ENCODE measurements around the gene GATD1.
"Not testable (repeated sequence)": the region's sequence is repeated elsewhere in the genome, so short reads cannot be mapped to it uniquely, and the experiment has no call there.

The GATD1 gene

DNA sequence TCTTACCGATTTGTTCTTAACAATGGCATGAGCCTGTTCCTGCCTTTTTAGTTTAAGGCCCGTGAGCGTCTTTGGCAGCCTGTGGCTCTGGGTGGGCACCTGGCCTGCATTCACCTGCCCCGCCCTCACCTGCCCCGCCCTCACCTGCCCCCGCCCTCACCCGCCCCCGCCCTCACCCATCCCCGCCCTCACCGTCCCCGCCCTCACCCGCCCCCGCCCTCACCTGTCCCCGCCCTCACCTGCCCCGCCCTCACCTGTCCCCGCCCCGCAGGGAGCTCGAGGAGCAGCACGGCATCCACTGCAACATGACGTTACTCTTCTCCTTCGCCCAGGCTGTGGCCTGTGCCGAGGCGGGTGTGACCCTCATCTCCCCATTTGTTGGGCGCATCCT, 14.2 kb downstream of the GATD1 start:
- no peak for DNase-seq (ENCODE audit: low spot score)

DNA sequence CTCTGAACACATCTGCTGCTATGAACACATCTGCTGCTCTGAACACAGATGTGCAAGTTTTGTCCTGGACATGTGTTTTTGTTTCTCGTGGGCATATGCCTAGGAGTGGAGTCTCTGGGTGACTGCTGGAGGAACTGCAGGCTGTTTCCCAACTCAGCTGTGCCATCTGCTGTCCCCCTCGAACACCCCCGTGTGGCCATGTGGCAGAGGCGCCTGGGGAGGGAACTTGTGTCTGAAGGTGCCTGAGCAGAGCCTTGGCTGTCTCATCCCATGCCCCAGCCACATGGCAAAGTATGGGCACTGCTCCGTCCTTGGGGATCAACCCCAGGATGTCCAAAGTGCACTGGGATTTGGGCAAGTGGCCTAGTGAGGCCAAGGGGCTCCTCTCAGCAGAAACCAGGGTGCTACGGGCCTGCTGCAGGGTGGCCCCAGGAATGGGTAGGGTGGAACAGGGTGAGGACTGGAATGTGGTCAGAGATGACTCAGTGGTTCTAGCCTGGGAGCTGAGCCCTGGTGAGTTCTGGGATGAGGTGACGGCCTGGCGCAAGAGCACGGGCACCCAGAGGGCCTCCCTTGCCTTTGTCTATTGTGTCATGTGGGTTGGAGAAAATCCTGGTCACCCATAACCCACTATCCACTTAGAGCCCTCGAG, 14.7 kb downstream of the GATD1 start:
- peak; percentile 43 for DNase-seq (ENCODE audit: low spot score)

DNA sequence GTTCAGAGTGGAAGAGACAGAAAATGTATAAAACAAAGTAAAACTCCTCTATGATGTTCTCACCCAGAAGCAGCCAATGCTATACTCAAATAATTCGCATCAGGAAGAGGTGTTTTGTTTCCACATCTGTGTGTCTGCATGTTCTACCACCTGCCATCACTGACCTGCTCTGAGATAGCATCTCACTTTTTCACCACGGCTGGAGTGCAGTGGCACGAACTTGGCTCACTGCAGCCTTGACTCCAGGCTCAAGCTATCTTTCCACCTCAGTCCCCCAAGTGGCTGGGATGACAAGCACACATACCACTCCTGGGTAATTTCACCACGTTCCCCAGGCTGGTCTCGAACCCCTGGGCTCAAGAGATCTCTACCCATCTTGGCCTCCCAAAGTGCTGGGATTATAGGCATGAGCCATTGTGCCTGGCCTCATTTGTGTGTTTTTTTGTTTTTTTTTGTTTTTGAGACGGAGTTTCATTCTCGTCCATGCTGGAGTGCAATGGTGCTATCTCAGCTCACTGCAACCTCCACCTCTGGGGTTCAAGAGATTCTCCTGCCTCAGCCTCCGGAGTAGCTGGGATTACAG, 15.7 kb downstream of the GATD1 start:
- DNase-seq (ENCODE audit: low spot score): no peak

- DNase-seq (ENCODE audit: low spot score): no peak
Observed at GRCh38 chr11:760236-760635, 17.1 kb downstream of the GATD1 start.

GRCh38 chr11:749731-750130, 27.6 kb downstream of the GATD1 start:
- DNase-seq (ENCODE audit: low spot score): no peak

DNA sequence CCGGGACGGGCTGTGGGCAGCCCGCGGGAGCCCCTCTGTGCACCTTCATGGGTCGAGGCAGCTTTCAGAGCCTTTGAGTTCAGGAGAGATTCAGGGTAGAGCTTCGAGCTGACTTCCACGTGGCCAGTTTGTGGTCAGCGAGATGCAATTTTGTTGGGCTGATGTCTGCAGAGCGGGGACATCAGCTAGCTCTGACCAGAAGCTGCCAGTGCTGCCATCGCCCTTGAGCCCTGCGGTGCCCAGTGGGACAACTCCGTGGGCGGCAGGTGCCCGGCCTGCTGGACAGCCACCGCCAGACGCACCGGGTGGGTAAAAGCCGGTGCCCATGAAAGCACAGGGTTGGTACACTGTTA, 29.3 kb downstream of the GATD1 start:
- DNase-seq (ENCODE audit: low spot score): no peak

DNA sequence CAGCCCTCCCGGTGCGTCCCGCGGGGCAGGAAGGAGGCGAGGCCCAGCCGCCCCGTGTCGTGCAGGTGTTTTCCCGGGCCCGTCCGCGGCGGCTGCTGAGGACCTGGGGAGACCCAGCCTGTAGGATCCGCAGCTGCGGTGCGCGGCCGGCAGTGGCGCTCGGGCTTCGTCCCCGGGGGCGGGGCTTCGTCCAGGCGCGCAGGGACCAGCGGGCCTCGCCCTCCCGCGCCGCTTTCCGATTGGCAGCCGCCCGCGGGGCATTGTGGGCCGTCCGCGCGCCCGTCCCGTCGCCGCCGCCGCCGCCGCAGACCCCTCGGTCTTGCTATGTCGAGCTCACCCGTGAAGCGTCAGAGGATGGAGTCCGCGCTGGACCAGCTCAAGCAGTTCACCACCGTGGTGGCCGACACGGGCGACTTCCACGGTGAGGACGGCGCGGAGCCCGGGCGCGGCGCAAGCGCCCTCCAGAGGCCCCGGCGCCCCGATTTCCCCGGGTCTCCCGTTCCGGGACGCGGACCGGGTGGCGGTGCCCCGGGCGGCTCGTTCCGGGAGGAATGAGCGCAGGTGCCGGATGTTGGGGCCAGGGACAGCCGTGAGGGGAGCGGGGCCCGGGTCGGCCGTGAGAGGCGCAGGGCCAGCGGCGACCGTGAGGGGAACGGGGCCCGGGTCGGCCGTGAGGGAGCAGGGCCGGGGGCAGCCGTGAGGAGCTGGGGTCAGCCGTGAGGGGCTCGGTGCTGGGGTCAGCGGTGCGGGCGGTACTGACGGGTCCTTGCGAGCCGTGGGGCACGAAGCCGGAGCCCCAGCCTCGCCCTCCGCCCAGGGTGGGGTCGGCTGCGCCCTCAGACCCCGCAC, 29.9 kb downstream of the GATD1 start, which contains the start of gene TALDO1:
TSS of gene TALDO1 (plus strand) at position 307 of the 849 bp plus-strand sequence. CDS start at position 325, 18 bp downstream.
- DNase-seq (ENCODE audit: low spot score): peak; percentile 91

DNA sequence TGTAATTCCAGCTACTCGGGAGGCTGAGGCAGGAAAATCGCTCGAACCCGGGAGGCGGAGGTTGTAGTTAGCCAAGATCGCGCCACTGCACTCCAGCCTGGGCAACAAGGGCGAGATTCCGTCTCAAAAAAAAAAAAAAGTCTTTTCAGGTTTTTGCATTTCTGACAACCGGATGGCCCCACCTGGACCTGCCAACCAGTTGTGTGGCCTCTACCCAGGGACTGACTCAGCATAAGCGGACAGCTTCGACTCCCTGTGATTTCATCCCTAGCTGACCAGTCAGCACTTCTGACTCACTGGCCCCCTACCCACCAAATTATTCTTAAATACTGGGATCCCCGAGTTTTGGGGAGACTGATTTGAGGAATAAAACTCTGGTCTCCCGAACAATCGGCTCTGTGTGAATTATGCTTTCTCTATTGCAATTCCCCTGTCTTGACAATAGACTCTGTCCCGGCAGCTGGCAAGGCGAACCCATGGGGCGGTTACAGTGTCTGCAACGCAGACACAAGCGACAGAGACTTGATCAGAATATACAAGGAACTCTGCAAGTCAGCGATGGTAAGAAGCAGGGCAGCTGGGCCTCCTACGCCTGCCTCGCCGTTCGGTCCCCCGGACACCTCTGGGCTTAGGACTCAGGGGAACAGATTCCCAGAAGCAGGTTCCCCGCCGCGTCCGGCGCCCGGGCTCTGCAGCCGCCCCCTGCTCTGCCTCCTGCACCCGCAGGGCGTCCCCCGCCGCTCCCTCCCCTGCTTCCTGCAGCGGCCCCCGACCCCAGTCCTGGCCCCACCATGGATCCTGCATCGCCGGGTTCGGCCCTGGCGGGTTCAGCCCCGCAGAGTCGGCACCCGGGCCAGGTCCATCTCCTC, 30.8 kb downstream of the GATD1 start:
- no peak for DNase-seq (ENCODE audit: low spot score)

- DNase-seq (ENCODE audit: low spot score): no peak
Observed at GRCh38 chr11:745428-745827, 31.9 kb downstream of the GATD1 start.

DNA sequence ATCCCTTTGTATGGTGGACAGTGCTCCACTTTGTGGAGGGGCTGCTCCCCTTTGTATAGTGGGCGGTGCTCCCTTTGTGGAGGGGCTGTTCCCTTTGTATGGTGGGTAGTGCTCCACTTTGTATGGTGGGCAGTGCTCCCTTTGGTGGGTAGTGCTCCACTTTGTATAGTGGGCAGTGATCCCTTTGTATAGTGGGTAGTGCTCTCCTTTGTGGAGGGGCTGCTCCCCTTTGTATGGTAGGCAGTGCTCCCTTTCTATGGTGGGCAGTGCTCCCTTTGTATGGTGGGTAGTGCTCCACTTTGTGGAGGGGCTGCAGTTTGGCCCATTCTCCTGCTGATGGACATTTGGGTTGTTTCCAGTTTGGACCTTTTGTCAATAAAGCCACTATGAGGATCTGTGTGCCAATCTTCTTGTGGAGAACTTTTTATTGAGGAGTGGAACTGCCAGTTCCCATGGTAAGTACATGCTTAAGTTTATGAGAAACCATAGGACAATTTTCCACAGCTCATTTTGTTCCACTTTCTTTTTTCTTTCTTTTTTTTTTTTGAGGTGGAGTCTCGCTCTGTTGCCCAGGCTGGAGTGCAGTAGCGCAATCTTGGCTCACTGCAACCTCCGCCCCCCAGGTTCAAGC, 34.6 kb downstream of the GATD1 start:
- DNase-seq (ENCODE audit: low spot score): no peak

- DNase-seq (ENCODE audit: low spot score): no peak
Observed at GRCh38 chr11:742156-742546, 35.1 kb downstream of the GATD1 start.

DNA sequence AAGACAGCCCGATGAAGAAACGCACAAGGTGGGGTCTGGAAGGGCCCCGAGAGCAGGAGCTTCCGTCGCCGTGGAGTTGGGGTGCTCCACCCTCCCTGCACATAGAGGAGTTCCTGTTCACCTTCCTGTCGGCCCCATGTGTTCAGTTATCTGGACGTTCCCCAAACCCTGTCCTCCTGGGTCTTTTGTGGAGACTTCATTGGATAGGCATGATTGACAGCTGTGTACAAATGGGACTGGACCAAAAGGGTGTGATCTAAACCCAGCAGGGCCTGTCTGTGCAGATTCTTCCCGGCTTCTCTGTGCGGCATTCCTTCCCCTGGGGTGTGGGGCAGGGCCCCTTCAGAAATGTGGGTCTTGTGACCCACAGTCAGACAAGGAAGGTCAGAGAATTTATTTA, 39.4 kb downstream of the GATD1 start:
- DNase-seq (ENCODE audit: low spot score): not testable (repeated sequence)

- no peak for DNase-seq (ENCODE audit: low spot score)
Observed at GRCh38 chr11:737366-737765, 39.9 kb downstream of the GATD1 start.

DNA sequence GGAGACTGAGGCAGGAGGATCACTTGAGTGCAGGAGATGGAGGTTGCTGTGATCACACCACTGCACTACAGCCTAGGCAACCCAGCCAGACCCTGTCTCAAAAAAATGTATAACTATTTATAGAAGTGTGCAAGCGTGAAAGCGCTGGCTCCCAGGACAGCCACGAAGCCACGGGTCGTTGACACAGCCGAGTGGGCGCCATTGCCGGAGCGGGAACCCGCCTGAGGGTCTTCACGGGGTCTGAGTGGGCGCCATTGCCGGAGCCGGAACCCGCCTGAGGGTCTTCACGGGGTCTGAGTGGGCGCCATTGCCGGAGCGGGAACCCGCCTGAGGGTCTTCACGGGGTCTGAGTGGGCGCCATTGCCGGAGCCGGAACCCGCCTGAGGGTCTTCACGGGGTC, 42.7 kb downstream of the GATD1 start:
- DNase-seq (ENCODE audit: low spot score): not testable (repeated sequence)

- DNase-seq (ENCODE audit: low spot score): no peak
Observed at GRCh38 chr11:733072-733471, 44.2 kb downstream of the GATD1 start.

- DNase-seq (ENCODE audit: low spot score): no peak
Observed at GRCh38 chr11:729492-730074, 47.7 kb downstream of the GATD1 start.

GRCh38 chr11:728901-729491, 48.3 kb downstream of the GATD1 start:
- DNase-seq (ENCODE audit: low spot score): no peak

DNA sequence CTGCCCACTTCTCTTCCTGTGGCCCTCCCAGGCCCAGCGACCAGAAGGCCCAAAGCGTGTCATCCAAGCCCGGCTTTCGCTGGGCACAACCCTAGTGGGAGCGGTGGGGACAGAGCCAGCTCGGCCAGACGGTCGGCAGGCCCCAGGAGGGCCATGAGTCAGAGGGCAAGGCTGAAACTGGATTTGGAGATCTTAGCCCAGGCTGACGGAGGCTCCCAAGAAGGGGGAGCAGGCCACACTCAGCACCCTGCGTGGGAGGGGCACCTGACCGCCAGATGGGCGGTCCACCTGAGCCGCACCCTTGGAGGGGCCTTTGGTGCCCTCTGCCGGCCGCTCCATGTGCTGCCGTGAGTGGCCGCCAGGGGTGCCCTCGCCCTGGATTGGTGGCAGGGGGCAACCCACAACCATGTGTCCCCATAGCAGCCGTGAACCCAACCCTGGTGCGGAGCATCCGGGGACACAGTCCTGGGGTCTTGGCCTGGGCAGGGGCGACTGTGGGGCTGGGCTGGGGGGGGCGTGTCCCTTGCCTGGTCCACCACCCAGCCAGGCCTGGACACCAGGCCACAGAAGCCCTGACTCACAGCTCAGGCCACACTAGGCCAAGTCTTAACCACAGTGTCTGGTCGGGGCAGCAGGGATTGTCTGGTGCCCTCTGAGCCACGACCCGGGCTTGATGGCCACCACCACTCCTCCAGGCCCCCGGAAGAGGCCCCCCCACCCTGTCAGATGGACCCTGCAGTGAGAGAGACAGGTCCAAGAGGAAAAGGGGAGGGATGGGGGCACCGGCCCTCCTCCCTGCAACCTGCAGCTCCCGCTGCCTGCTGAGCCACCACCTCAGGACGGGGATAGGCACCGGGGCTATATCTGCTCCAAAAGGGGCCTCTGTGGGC, 49.2 kb downstream of the GATD1 start:
- peak; percentile 91 for DNase-seq (ENCODE audit: low spot score)

DNA sequence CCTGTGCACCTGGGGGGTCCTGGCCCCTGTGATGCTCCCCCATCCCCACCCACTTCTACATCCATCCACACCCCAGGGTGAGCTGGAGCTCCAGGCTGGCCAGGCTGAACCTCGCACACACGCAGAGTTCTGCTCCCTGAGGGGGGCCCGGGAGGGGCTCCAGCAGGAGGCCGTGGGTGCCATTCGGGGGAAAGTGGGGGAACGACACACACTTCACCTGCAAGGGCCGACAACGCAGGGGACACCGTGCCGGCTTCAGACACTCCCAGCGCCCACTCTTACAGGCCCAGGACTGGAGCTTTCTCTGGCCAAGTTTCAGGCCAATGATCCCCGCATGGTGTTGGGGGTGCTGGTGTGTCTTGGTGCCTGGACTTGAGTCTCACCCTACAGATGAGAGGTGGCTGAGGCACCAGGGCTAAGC, 50.0 kb downstream of the GATD1 start:
- no peak for DNase-seq (ENCODE audit: low spot score)
